Putamen (tissue), 1 donor: ENCODE data around the gene HOXD3.

ENCODE experiments used
- DNase-seq: peaks from one replicate; pipeline ENCODE4 v3.0.0-alpha.2; 2016; ENCODE audit warnings: low spot score

HOXD3 gene

GRCh38 chr2:176149481-176149938 lies 7.6 kb upstream of the HOXD3 start:
- no peak for DNase-seq

- no peak for DNase-seq
Observed at GRCh38 chr2:176149939-176150583, 7.0 kb upstream of the HOXD3 start.

GRCh38 chr2:176150584-176151441 lies 6.3 kb upstream of the HOXD3 start:
- DNase-seq = no peak

- no peak for DNase-seq
Observed at GRCh38 chr2:176151442-176152287, 5.4 kb upstream of the HOXD3 start, which contains the start of gene HOXD4. Gene HOXD4 (plus strand): TSS chr2:176151550. CDS start chr2:176151634, 84 bp downstream.

GRCh38 chr2:176152350-176153181 lies 4.5 kb upstream of the HOXD3 start:
- no peak for DNase-seq

GRCh38 chr2:176154576-176155252 lies 2.4 kb upstream of the HOXD3 start:
- no peak for DNase-seq

GRCh38 chr2:176155356-176156044 lies 1.6 kb upstream of the HOXD3 start:
- no peak for DNase-seq

- no peak for DNase-seq
Observed at GRCh38 chr2:176156301-176156806, 753 bp upstream of the HOXD3 start.

- DNase-seq = no peak
Observed at GRCh38 chr2:176157499-176158185, 535 bp downstream of the HOXD3 start.

GRCh38 chr2:176158186-176158591 lies 1.1 kb downstream of the HOXD3 start:
- no peak for DNase-seq

- no peak for DNase-seq
Observed at GRCh38 chr2:176158855-176159662, 2.0 kb downstream of the HOXD3 start.

- no peak for DNase-seq
Observed at GRCh38 chr2:176159663-176160250, 2.6 kb downstream of the HOXD3 start.

GRCh38 chr2:176160251-176160985 lies 3.3 kb downstream of the HOXD3 start:
- no peak for DNase-seq

- DNase-seq = no peak
Observed at GRCh38 chr2:176160986-176161824, 4.1 kb downstream of the HOXD3 start.

- no peak for DNase-seq
Observed at GRCh38 chr2:176161825-176162626, 4.9 kb downstream of the HOXD3 start.
